ENCODE results near the gene DCLRE1B.

DCLRE1B gene

GRCh38 chr1:113890816-113891215 lies 14.3 kb upstream of the DCLRE1B start:
- Histone ChIP-seq H3K4me3 (replicated peaks; ENCODE audit: low read depth, low read length) (no peak overlapping the region), H3K36me3 (ENCODE audit: control insufficient read depth, insufficient read depth, low read length) (peaks cover 4% of the 10 kb centered on the region), H3K27me3 (replicated peaks; ENCODE audit: control insufficient read depth, insufficient read depth, low read length) (no peaks in the 10 kb centered on the region)
- no peak for DNase-seq (ENCODE audit: extremely low read depth, insufficient read length)
- TF ChIP-seq CTCF (IDR thresholded peaks at IDR 0.05; ENCODE audit: insufficient read depth, low read length, poor library complexity, severe bottlenecking) = no peak

GRCh38 chr1:113891631-113892220 lies 13.4 kb upstream of the DCLRE1B start:
- no peak for DNase-seq (ENCODE audit: extremely low read depth, insufficient read length)

GRCh38 chr1:113893267-113893666 lies 11.9 kb upstream of the DCLRE1B start:
- no peak for TF ChIP-seq CTCF (IDR thresholded peaks at IDR 0.05; ENCODE audit: insufficient read depth, low read length, poor library complexity, severe bottlenecking)
- Histone ChIP-seq H3K4me3 (replicated peaks; ENCODE audit: low read depth, low read length) (no peak overlapping the region), H3K27me3 (replicated peaks; ENCODE audit: control insufficient read depth, insufficient read depth, low read length) (no peaks in the 10 kb centered on the region), H3K36me3 (ENCODE audit: control insufficient read depth, insufficient read depth, low read length) (peaks cover 9% of the 10 kb centered on the region)
- DNase-seq (ENCODE audit: extremely low read depth, insufficient read length) = no peak

More at GRCh38 chr1:113891631-113892220, 13.4 kb upstream of the DCLRE1B start:
- TF ChIP-seq CTCF (IDR thresholded peaks at IDR 0.05; ENCODE audit: insufficient read depth, low read length, poor library complexity, severe bottlenecking) = no peak
- peaks cover 4% of the 10 kb centered on the region for H3K36me3 ChIP-seq (ENCODE audit: control insufficient read depth, insufficient read depth, low read length)
- no peak overlapping the region for H3K4me3 ChIP-seq (replicated peaks; ENCODE audit: low read depth, low read length)
- H3K27me3 ChIP-seq (replicated peaks; ENCODE audit: control insufficient read depth, insufficient read depth, low read length) = no peaks in the 10 kb centered on the region

GRCh38 chr1:113895098-113895497 lies 10.0 kb upstream of the DCLRE1B start:
- Histone ChIP-seq H3K27me3 (replicated peaks; ENCODE audit: control insufficient read depth, insufficient read depth, low read length) (no peaks in the 10 kb centered on the region), H3K4me3 (replicated peaks; ENCODE audit: low read depth, low read length) (no peak overlapping the region), H3K36me3 (ENCODE audit: control insufficient read depth, insufficient read depth, low read length) (peaks cover 18% of the 10 kb centered on the region)
- no peak for TF ChIP-seq CTCF (IDR thresholded peaks at IDR 0.05; ENCODE audit: insufficient read depth, low read length, poor library complexity, severe bottlenecking)
- no peak for DNase-seq (ENCODE audit: extremely low read depth, insufficient read length)

- DNase-seq (ENCODE audit: extremely low read depth, insufficient read length) = no peak
- no peaks in the 10 kb centered on the region for H3K27me3 ChIP-seq (replicated peaks; ENCODE audit: control insufficient read depth, insufficient read depth, low read length)
- H3K36me3 ChIP-seq (ENCODE audit: control insufficient read depth, insufficient read depth, low read length) = peaks cover 21% of the 10 kb centered on the region
- TF ChIP-seq CTCF (IDR thresholded peaks at IDR 0.05; ENCODE audit: insufficient read depth, low read length, poor library complexity, severe bottlenecking) = no peak
- no peak overlapping the region for H3K4me3 ChIP-seq (replicated peaks; ENCODE audit: low read depth, low read length)
Measured at GRCh38 chr1:113895961-113896360, 9.2 kb upstream of the DCLRE1B start.

Data from GM06990 (cell line).